Activated CD8-positive, alpha-beta memory T cell treated with anti-CD3 and anti-CD28 coated beads for 1 hour (primary cell): ENCODE measurements around the gene MLLT3.

ENCODE experiments used
- DNase-seq, 2 donors: peaks; one replicate each; pipeline ENCODE4 v3.0.0-alpha.2; 2020; ENCODE audit warnings: low read depth in 1 of 2; ENCODE audit errors: extremely low read depth in 1 of 2

The MLLT3 gene

DNA sequence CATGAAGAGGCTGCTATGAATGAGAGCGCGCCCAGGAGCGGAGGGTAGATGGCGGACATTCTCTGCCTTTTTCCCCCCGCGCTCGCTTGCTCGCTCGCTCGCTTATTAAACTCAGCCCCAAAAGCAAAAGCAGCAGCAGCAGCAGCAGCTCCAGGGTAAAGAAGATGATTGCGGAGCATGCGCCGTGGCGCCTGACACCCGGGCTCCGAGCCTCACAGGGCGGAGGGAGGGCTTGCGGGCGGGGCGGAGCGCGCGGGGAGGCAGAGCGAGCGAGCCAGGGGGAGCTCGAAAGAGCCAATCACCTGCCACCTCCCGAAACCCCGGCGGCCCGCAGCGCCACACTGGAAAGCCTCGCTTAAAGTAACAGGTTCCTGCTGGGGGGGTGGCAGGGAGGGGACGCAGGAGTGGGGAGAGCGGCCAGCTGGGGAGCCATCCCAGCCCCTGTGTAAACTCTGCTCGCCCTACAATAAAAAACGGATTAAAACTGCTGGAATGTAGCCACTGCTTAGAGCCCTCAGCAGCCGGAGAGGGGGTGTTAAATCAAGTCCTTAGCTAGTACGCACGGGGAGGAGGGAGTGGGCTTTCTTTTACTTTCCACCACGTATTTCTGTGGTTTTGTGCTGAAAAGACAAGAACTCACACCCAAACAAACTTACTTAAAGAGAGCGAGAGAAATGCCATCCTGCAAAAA lies at the start of gene MLLT3:
MLLT3 (minus strand) TSS at position 170 of the 691 bp plus-strand sequence.
- peak; percentile 94 to 95 for DNase-seq

DNA sequence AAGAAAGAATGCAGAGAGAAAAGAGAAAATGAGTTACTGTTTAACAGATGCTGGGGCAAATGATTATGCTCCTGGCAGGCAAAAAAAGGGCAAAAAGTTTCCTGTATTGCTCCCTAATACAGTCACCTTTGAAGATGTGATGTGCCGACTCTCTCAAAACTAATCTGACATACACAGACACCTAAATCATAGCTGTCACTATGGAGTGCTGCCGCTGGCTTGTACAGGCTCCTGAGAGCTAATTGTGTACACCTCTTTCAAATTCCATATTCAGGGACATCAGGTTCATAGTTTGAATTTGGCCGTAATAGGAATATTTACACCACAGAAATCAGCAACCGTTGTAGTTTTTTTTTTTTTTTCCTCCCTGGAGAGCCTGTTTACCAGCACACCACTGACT lies 49.3 kb upstream of the MLLT3 start:
- DNase-seq: no peak

DNA sequence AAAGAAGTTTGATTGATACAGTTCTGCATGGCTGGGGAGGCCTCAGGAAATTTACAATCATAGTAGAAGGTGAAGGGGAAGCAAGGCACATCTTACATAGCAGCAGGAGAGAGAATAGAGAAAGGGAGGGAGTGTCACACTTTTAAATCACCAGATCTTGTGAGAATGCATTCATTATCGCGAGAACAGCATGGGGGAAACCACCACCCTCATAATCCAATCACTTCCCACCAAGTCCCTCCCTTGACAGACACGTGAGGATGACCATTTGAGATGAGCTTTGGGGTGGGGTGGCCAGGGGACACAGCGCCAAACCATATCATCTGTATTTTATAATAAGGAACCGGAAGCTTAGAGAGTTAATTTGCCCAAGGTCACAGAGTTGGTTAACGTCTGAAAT lies 48.1 kb upstream of the MLLT3 start:
- DNase-seq: no peak

DNA sequence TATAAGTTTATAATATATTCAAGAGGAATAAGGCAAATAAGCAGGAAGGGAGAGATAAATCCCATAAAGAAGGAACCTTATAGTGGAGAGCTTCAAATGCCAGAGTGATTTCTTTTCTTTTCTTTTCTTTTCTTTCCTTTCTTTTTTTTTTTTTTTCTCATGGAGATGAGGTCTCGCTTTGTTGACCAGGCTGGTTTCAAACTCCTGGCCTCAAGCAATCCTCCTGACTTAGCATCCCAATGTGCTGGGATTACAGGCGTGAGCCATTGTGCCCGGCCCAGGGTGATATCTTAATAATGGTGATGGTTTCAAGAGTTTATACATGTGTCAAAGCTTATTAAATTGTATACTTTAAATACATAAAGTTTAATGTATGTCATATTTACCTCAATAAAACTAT lies 42.2 kb upstream of the MLLT3 start:
- DNase-seq: no peak

DNA sequence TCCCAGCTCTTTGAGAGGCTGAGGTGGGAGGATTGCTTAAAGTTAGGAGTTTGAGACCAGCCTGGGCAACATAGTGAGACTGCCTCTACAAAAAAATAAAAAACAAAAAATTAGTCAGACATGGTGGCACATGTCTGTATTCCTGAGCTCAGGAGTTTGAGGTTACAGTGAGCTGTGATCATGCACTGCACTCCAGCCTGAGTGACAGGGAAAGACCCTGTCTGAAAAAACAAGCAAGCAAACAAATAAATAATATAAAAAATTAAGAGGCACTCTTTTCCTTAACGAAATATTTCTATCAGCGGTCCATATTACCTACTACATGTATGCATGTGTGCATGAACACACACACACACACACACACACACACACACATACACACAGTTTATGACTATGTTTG lies 40.8 kb upstream of the MLLT3 start:
- DNase-seq: no peak

DNA sequence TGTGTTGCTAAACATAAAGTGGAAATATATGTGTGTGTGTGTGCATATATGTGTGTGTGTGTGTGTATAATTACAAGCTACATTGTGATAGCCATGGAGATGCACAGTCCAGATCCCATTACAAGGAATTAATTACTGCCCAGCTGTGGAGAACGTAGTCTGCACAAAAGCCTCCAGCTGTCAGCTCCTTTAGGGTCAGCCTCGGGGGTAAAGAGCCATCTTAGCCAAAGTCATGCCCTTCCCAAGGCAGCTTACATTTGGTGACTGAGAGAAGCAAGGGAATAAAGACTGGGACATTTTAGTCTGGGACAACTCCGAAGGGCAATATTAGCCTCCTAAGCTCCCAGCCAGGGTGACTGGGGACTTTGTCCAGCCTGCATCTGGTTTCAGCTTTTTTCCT lies 39.9 kb upstream of the MLLT3 start:
- no peak for DNase-seq

DNA sequence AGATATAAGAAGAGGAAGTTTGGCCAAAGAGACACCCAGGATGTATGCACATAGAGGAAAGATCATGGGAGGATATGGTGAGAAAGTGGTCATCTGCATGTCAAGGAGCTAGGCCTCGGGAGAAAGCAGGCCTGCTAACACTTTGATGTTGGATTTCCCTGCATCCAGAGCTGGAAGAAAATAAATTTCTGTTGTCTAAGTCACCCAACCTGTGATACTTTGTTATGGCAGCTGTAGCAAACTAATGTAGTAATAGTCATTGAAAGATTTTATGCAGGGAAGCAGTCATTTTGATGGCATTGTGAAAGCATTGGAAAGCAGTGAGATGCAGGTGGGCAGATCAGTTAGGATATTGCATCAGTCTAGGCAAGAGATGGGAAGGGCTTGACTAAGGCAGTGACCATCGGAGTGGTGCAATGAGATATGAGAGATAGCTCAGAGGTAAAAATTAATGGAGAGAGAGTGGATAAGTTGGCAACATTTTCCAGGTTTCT lies 37.2 kb upstream of the MLLT3 start:
- DNase-seq: no peak

DNA sequence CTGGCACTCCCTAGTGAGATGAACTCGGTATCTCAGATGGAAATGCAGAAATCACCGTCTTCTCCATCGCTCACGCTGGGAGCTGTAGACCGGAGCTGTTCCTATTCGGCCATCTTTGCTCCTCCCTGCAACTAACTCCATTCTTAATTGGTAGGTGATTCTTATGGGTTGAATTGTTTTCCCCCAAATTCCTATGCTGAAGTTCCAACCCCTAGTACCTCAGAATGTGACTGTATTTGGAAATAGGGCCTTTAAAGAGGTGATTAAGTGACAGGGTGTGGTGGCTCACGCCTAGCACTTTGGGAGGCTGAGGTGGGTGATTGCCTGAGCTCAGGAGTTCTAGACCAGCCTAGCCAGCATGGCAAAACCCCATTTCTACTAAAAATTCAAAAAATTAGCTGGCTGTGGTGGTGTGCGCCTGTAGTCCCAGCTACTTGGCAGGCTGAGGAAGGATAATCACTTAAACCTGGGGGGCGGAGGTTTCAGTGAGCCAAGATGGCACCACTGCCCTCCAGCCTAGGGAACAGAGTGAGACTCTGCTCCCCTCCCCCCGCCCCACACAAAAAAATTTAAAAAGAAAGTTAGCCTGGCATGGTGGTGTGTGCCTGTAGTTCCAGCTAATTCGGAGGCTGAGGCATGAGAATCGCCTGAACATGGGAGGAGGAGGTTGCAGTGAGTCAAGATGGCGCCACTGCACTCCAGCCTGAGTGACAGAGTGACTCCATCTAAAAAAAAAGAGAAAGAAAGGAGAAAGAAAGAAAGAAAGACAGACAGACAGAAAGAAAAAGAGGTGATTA lies 36.6 kb upstream of the MLLT3 start:
- no peak for DNase-seq

DNA sequence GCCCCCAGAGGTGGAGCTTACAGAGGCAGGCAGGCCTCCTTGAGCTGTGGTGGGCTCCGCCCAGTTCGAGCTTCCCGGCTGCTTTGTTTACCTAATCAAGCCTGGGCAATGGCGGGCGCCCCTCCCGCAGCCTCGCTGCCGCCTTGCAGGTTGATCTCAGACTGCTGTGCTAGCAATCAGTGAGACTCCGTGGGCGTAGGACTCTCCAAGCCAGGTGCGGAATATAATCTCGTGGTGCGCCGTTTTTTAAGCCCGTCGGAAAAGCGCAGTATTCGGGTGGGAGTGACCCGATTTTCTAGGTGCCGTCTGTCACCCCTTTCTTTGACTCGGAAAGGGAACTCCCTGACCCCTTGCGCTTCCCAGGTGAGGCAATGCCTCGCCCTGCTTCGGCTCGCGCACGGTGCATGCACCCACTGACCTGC lies 36.0 kb upstream of the MLLT3 start:
- DNase-seq: peak in 1 of 2 donors; percentile 2

DNA sequence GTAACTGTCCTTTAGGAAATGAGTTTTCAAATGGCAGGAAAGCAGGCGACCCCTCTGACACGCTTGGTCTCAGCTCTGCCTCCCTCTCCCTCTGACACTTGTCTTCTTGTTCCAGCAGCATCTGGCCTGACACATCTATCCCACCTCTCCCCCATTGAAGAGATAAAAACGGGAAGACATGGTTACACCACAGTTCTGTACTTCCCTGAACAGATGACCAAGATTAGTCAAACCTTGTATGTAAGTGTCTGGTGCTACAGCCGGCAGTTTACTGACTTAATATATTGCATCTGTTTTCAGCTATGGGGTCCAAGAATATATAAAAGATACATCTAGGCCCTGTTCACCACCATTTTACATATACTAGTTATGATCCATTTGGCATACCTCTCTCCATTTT lies 29.6 kb upstream of the MLLT3 start:
- DNase-seq: no peak

DNA sequence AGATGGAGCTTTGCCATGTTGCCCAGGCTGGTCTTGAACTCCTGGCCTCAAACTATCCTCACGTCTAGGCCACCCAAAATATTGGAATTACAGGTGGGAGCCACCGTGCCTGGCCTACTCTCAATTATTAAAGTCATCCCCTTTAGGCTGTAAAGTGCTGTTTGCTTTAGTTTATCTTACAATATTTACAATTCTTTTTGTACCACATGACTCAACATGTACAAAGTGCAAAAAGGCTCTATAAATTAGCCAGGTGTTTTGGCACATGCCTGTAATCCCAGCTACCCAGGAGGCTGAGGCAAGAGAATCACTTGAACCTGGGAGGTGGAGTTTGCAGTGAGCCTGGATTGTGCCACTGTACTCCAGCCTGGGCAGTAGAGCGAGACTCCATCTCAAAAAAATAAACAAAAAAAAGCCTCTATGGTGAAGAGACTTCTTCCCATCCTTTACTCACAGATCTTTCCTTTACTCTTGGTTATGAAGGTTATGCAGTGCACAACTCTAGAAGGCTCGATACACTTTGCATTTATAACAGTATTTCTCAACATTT lies 28.5 kb upstream of the MLLT3 start:
- DNase-seq: no peak

DNA sequence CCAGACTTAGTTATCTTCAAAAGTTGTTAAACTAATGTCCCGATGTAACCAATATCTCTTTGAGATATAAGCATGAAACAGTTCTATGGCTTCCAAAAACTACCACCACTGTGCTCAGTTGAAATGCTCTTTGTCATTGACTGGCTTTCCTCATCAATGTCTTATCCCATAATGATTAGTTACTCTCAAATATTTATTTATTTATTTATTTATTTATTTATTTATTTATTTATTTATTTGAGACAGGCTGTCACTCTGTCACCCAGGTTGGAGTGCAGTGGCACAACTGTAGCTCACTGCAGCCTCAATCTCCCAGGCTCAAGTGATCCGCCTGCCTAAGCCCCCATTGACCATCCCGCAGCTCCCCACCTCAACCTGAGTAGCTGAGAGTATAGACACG lies 28.0 kb upstream of the MLLT3 start:
- DNase-seq: no peak

DNA sequence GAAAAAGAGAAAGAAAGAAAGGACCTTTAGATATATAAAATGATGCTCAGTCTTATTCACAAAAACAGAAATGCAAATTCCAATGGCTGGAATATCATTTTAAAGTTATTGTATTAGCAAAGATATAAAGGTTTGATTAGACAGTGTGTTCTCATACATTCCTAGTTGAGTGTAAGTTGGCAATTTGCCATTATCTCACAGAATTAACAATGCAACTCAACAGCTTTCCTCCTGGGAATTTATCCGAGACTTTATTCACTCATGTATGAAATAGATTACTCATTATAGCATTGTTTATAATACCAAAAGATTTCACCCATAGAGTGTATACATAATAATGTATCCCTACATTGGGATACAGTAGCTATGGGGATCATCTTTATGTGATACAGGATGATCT lies 27.1 kb upstream of the MLLT3 start:
- DNase-seq: no peak

DNA sequence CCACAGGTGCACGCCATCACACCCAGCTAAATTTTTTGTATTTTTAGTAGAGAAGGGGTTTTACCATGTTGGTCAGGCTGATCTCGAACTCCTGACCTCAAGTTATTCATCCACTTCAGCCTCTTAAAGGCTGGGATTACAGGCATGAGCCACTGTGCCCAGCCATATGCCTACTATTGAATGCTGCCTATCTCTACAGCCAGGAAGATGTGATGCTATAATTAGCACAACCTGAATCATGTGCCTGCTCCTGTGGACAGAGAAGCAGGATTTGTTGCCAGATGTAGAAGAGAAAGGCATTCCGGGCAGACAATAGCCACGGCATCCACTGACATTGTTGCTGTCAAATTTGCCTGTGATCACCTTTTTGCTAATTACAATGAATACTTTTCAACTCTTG lies 24.4 kb upstream of the MLLT3 start:
- no peak for DNase-seq

DNA sequence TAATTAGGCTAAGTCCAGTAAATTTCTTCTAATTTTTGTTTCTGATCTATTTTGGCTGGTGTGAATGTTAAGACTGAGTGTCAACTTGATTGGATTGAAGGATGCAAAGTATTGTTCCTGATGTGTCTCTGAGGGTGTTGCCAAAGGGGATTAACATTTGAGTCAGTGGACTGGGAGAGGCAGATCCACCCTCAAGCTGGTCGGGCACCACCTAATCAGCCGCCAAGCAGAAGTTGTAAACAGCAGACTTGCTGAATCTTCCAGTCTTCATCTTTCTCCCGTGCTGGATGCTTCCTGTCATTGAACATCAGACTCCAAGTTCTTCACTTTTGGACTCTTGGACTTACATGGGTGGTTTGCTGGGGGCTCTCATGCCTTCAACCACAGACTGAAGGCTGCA lies 21.4 kb upstream of the MLLT3 start:
- no peak for DNase-seq

DNA sequence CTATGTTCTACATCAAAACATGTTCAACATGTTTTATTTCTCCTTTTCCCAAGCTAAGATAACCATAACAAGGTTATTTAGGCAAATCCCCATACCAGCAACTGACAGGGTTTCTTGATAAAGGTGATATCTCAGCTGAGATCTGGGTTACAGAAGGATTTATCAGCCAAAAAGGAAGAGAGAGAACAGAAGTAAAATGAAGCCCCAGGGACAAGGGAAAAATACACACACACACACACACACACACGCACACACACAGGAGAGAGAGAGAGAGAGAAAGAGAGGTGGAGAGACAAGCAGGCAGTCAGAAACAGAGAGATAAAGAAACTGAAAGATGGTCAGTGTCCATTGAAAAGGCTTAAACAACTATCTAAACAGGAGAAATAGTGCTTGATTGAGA lies 19.7 kb upstream of the MLLT3 start:
- DNase-seq: no peak

DNA sequence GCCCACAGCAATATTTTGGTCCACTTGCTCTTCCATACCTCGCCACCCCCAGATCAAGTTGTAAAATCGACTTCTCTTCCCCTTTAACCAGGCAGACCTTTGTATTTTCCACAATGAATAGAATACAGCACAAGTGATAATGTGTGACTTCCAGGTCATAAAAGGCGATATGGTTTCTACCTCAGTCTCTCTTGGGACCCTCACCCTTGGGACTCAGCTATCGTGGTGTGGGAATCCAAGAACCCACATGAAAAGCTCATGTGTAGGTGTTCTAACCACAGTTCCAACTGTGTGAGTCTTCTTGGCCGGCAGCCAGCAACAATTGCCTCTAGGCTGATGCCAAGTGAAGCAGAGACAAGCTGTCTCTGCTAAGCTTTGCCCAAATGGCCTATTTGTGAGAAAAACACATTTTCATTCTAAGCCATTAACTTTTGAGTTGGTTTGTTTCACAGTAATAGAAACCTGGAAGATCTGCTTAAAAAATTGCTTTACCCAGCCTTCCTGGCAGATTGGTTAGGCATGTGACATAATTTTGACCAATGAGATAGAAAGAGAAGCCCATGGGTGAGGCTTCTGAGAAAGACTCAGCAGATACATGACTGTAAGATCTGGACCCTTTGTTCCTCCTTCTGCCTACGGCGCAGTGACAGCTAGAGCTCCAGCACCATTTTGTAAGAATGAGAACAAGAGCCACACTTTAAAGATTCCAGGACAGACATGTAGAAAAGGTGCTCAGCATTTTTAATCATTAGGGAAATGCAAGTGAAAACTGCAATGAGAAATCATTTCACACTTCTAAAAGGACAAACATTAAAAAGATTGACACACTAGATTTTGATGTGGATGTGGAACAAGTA lies 18.3 kb upstream of the MLLT3 start:
- peak in 1 of 2 donors; percentile 69 for DNase-seq

DNA sequence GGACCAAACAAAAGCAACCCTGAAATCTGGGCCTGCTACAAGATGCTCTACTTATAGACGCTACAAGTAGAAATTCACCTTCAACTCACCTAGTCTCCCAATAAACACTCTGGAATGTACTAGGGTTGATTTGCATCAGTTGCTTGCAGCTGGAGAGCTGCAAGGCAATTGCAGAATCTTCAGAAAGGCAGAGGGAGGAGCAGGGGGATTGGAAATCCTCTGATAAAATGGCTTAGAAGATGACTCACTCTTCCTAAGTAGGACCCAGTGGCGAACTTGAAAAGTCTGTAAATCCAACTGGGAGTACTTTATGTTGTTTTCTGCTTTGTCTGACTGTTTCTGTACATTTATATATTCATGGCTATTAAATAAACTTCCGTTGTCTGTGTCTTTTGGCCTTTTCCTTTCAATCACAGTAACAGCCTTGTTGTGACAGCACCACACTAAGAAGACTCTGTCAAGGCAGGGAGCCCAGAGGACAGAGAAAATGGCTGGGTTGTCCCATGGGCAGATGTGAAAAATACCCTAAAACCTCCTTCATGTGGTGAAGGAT lies 14.7 kb upstream of the MLLT3 start:
- DNase-seq: no peak

DNA sequence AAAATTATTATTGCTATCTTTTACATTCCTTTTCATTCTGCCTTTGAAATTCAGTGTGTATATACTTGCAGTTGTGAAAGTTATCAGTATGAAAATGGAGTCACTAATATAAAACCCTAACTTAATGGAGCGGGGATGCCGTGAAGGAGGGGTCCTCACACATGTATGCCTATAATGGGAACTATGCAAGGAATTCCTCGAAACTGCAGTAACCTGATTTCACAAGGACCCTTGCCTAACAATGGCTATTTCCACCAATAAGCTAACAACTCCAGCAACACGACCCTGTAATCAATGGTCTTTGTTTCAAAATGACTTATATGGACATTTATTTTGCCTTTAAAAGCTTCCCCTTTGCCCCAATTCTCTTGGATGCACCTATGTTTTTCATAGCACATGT lies 12.6 kb upstream of the MLLT3 start:
- no peak for DNase-seq

DNA sequence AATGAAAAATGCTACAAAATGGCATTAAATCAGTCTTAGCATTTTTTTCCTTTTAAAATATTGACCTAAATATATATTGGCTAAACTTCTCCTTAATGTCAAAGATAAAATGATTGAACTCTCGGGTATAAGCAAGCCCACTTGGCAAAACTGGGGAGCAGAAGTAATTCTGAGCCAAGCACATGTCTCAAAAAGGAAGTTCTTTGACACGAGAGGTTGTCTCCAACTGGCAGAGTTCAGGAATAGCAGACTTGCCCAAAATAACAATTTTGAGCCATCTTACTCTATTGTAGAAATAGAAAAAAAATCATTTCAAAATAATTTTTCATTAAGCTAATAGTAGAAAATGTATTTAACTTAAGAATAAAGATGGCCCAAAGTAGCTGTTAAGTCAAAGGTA lies 10.4 kb upstream of the MLLT3 start:
- no peak for DNase-seq
